Activated CD8-positive, alpha-beta memory T cell treated with anti-CD3 and anti-CD28 coated beads for 24 hours (primary cell): Measurements from ENCODE around the gene THEM4.

Source experiments
- DNase-seq: peaks from one replicate; pipeline ENCODE4 v3.0.0-alpha.2; 2020

THEM4 gene

DNA sequence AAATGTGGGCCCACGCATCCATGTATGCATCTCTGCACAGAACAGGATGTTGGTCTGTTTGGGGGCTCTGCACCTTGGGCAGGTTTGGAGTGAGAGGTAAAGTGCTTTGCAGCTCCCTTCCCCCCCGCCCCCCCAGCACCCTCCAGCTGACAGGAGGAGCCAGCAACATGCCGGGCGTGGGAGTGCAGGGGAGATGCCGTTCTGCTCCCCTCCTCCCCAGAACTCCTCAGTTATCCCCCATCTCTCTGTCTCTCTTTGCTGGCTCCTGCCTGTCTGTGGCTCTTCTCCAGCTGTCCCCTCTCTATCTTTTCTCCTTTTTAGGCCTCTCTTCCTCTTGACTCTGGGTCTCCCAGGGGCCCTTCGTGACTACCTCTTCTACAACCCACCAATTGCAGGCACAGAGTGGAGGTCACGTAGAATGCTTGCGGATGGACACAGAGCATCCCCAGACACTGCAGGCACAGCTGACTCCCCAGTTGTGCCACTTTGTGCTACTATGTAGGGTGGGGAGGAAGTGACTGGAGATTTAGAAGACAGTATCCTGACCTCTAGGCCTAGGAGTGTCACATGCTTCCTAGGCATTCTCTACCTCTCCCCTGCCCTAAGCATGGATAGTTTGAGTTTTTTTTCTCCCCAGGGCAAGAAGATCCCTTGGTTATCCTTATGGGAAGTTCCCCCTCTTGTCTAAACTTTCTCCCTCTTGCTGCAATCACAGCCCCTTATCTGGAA is 76.0 kb downstream of the THEM4 start:
- DNase-seq = no peak

DNA sequence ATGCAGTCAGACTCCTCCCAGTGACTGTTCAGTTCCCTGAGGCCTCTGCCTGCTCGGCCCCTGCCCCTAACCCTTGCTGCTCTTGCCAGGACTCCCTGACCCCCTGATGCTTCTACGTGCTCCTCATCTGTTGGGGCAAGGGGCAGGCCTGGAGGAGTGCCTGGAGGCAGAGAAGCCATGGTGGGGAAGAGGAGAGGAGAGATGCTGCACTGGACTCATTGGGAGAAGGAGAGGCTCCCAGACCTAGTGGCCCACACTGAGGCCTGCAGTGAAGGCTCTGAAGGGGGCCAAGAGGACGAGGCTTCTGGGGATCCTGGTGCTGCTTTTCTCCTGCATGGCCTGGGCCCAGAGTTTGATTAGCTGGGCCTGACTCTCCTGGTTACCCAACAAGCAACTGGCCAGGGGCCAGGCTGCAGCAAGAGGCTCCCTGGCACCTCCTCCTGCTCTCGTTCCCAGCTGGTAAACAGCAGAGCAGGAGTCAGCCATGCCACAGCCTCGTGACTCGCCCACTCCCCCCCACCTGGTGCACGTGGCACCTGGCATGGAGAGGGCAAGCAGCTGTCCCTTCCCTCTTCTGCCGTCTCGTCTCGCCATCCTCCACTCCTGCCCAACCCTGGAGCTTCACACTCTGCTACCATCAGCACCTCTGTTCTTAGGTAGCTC is 76.9 kb downstream of the THEM4 start:
- no peak for DNase-seq

DNA sequence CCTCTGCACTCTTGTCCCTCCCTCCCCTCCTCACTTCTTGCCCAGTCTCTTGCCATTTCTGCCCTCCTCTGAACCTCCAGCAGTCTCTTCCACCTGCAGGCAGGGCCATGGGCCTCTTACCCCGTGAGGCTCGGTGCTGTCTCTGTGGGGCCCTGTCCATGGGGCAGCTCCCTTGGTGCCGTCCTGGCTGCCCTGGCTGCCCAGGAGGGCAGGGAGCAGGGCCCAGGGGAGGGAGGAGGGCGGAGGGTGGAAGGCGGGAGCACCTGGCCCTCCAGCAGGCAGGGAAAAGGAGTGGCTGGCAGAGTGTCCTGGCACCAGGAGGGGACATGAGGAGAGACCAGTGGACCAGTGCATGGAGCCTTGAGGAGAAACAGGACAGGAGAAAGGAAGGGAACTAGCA is 77.7 kb downstream of the THEM4 start, which contains the start of gene RORC:
Gene RORC, minus strand, starts transcription at position 198 of the 400 bp plus-strand sequence. Its CDS starts 38 bp downstream, at position 160.
- DNase-seq = no peak

DNA sequence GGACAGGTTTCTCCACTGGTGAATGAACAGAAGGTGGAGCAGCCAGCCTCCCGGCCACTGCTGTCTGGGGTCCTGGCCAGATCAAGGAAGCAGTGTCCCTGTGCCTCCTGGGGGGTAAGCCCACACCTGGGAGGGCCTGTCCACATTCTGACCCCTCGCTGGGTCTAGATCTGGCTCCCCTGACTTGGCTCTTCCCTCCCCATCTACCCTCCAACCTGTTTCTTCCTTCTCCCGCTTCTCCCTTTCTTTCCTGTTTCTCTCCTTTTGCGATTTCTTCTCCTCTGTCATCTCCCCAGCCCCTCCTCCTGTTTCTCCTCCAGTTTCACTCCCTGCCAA is 78.1 kb downstream of the THEM4 start:
- no peak for DNase-seq

- no peak for DNase-seq
Measured at GRCh38 chr1:151830055-151830454, 79.3 kb downstream of the THEM4 start.

DNA sequence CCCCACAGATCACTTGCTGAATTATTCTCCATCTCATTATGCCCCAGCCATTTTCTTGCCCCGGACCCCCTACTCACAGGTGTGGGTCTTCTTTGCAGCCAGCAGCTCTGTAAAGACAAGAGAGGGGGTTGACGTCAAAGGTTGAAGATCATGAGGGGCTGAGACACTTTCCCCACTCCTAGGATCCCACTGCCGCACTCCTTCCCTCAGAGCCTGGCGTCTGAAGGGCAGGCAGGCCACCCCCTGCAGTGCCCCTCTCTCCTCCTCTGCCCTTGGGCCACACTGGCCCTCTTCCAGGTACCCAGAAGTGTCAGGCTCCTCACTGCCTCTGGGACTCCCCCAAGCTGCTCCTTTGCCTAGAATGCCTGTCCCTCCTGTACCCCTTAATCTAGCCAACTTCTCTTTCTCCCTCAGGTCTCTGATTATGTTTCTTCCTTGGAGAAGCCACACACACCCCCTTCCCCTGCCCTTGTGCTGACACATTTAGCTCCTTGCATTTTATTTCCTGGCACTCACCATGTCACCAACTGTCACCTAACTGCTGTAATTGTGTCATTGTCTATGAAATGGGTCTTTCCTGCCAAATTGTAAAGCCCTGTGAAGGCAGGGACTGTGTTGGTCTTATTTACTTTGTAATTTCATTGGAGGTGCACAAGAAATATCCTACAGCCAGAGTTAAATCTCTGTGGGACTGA is 79.8 kb downstream of the THEM4 start:
- DNase-seq = no peak

DNA sequence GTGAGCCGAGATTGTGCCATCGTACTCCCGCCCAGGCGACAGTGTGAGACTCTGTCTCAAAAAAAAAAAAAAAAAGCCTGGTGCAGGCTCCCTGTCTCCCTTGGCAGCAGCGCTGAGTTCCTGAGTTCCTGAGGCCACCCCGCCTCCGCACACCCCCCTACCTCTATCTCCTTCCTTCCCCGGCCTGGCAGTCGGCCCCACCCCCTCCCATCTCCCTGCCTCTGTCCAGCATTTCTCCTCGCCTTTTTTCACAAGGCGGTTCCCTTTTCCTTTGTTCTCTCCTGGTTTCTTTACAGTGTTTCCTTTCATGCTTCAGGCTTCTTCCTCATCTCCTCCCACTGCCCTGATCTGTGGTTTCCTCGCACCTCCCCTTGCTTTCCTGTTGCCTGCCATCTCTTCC is 80.4 kb downstream of the THEM4 start:
- DNase-seq = no peak

DNA sequence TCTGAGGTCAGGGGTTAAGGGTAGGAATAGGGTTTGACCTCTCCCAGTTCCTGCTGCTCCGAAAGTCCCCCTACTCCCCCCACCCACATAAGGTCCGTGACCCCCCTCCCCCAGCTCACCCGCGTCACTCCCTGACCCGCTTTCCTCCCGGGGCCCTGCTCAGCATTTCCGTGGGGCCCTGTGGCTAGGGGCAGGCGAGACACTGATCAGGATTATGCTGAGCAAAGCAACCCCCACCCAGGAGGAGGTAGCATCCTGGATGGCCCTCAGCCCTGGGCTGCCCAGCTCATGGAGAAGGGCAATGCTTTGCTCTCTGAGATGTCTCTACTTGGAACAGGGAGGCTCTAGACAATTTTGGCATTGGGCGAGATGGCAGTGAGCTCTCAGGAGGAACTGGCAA is 81.5 kb downstream of the THEM4 start:
- no peak for DNase-seq

DNA sequence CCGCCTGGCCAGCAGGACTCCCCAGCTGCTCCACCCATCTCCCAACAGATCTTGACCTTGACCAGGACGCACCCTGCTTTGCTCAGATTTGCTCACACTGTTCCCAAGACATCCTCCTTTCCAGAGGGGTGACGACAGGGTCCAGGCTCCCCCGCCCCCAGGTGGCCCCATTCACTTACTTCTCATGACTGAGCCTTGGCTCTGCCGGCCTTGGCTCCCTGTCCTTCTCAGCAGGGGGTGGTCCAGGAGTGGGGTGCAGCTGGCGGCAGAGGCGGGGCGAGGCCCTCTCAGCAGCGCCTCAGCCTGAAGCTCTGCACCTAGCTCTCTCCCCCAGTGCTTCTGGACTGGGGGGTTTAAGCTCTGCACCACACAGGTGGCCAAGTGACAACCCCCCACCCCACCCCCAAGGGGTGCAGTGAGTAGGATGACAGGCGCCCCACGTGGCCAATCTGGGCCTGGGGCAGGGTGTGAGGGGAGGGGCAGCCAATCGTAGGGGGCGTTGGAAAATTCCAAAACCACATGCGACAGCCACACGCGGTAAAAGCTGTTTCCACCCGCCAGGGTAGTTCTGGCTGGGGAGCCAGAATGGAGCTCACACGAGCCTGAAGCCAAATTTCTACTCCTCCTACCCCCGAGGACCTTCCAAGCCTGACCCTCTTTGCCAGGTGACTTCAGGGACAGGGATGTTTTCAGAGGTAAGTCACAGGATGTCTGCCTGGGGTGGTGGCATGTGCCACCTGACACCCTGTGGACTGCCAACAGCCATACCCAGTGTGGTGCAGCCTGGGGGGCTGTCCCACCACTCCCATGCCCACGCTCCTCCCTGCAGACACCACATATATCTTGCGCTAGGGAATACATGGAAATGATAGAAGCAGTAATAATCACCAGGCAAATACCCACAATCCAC is 83.3 kb downstream of the THEM4 start:
- DNase-seq = no peak

DNA sequence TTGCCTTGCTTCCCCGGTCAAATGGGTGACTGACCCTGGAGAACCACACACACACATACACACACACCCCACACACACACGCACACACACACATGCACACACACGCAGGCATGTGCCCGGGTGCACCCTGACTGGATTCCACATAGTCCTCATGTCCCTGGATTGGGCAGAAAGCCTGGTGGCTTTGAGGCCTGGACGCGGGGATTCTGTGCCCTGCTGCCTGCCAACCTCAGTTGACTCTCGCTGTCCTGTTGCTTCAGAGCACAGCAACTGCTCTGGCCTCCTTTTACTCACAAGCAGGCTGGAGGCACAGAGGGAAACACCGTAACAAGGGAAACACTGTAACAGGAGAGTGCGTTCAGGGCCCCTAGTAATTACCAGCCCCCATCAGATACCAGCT is 84.1 kb downstream of the THEM4 start:
- no peak for DNase-seq
